ENCODE data around the gene RNPS1. TPM values are rescaled to one million over a fixed set of nuclear protein-coding genes. Genes with fewer than 3 reads are reported as not detected.

Gene RNPS1
- total RNA-seq, 1 donor from 2014 or later, result 130 TPM

DNA sequence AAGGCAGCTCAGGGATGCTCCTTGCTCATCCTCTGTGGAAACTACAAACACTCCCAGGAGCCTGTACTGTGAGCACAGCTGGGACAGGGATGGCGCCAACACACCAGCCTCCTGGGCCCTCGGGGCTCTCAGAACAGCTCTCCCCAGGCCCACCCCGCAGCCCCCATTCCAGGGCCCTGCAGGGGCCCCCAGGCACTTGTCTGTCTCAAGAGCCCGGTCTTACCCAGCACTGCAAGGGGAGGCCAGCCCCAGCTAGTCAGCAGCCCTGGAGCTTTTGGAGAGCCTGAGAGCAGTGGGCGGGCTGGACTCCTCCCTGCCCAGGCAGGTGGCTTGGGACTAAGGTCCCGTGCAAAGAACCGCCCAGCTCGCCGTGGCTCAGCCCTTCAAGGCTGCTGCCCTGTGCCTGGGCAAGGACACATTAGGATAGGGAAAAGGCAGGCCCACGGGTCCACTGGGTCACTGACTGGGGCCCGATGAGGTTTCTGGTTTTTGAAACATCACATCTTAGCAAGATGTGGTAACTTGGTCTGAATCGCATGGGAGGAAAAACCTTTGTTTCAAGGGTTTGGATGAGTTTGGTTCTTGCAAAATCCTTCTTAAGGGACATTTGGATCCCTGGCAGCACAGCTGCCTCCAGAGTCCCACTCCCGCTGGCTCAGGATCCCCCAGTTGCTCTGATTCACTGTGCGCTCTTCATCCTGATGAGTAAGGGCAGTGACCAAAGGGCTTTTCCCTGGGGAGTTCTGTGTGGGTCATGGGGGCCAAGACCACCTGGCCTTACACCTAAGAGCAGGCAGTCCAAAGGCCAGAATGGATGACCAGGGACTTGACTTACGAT, 28.9 kb downstream of the RNPS1 start:
- peaks cover 0 to 30% of the 10 kb centered on the region in 2 donors for H3K36me3 ChIP-seq
- H3K27ac ChIP-seq, result no peak overlapping the region
- intact Hi-C loops (cut with DNase I), result no loop called here
- TF ChIP-seq CTCF (IDR thresholded peaks at IDR 0.05) (no peak), POLR2A (IDR thresholded peaks at IDR 0.05) (no peak), POLR2AphosphoS5 (IDR thresholded peaks at IDR 0.05; ENCODE audit: insufficient read depth in 1 of 2, low read depth in 1 of 2) (no peak)
- DNase-seq (ENCODE audit: extremely low spot score in 2 of 2), result no peak
- H3K4me1 ChIP-seq, result peaks cover 22% of the 10 kb centered on the region
- H3K9me3 ChIP-seq, result no peaks in the 10 kb centered on the region
- peaks cover 9% of the 10 kb centered on the region for H3K27me3 ChIP-seq
- H3K4me3 ChIP-seq, result no peak overlapping the region

GRCh38 chr16:2238150-2238837, 29.6 kb downstream of the RNPS1 start:
- peaks cover 22% of the 10 kb centered on the region for H3K4me1 ChIP-seq
- peaks cover 9% of the 10 kb centered on the region for H3K27me3 ChIP-seq
- H3K36me3 ChIP-seq, result peaks cover 0 to 34% of the 10 kb centered on the region in 2 donors
- H3K4me3 ChIP-seq, result no peak overlapping the region
- no peak overlapping the region for H3K27ac ChIP-seq
- DNase-seq (ENCODE audit: extremely low spot score in 2 of 2), result no peak
- no peak for TF ChIP-seq POLR2AphosphoS5 (IDR thresholded peaks at IDR 0.05; ENCODE audit: insufficient read depth in 1 of 2, low read depth in 1 of 2)
- no peak for TF ChIP-seq POLR2A (IDR thresholded peaks at IDR 0.05)
- no peak for TF ChIP-seq CTCF (IDR thresholded peaks at IDR 0.05)
- intact Hi-C loops (cut with DNase I), result no loop called here
- no peaks in the 10 kb centered on the region for H3K9me3 ChIP-seq

GRCh38 chr16:2237493-2238149, 30.3 kb downstream of the RNPS1 start:
- Histone ChIP-seq H3K4me3 (no peak overlapping the region), H3K27ac (no peak overlapping the region), H3K27me3 (peaks cover 9% of the 10 kb centered on the region), H3K4me1 (peaks cover 22% of the 10 kb centered on the region), H3K36me3 (peaks cover 0 to 34% of the 10 kb centered on the region in 2 donors), H3K9me3 (no peaks in the 10 kb centered on the region)
- TF ChIP-seq POLR2AphosphoS5 (IDR thresholded peaks at IDR 0.05; ENCODE audit: insufficient read depth in 1 of 2, low read depth in 1 of 2), result no peak
- TF ChIP-seq CTCF (IDR thresholded peaks at IDR 0.05), result no peak
- TF ChIP-seq POLR2A (IDR thresholded peaks at IDR 0.05), result no peak
- intact Hi-C loops (cut with DNase I), result no loop called here
- DNase-seq (ENCODE audit: extremely low spot score in 2 of 2), result no peak

DNA sequence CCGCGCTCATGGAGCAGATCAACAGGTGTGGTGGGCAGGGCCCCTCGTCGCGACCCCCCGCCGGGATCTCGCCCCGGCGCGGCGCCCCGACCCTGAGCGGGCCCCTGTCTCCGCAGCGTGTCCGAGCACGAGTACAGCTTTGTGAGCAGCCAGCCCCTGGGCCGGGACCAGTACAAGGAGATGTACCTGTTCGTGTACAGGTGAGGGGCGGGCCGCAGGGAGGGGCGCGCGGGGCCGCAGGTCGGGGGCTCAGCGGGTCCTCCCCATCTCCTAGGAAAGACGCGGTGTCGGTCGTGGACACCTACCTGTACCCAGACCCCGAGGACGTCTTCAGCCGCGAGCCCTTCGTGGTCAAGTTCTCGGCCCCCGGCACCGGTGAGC, 30.8 kb downstream of the RNPS1 start:
- Histone ChIP-seq H3K27me3 (peaks cover 9% of the 10 kb centered on the region), H3K36me3 (peaks cover 0 to 36% of the 10 kb centered on the region in 2 donors), H3K4me3 (no peak overlapping the region), H3K27ac (no peak overlapping the region), H3K4me1 (peaks cover 22% of the 10 kb centered on the region), H3K9me3 (no peaks in the 10 kb centered on the region)
- intact Hi-C loops (cut with DNase I), result no loop called here
- DNase-seq (ENCODE audit: extremely low spot score in 2 of 2), result no peak
- TF ChIP-seq POLR2A (IDR thresholded peaks at IDR 0.05) (no peak), POLR2AphosphoS5 (IDR thresholded peaks at IDR 0.05; ENCODE audit: insufficient read depth in 1 of 2, low read depth in 1 of 2) (no peak), CTCF (IDR thresholded peaks at IDR 0.05) (no peak)
